Measurements from ENCODE around the gene CRYL1. TPM values are rescaled to one million over a fixed set of nuclear protein-coding genes. Genes with fewer than 3 reads are reported as not detected.

CRYL1 gene, protein sequence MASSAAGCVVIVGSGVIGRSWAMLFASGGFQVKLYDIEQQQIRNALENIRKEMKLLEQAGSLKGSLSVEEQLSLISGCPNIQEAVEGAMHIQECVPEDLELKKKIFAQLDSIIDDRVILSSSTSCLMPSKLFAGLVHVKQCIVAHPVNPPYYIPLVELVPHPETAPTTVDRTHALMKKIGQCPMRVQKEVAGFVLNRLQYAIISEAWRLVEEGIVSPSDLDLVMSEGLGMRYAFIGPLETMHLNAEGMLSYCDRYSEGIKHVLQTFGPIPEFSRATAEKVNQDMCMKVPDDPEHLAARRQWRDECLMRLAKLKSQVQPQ
- 30.5 and 54.5 TPM in 2 replicates for total RNA-seq

GRCh38 chr13:20525601-20526544 is at the start of gene CRYL1:
Gene CRYL1, minus strand, starts transcription at chr13:20525857. Its CDS starts 63 bp downstream, at chr13:20525794.

DNA sequence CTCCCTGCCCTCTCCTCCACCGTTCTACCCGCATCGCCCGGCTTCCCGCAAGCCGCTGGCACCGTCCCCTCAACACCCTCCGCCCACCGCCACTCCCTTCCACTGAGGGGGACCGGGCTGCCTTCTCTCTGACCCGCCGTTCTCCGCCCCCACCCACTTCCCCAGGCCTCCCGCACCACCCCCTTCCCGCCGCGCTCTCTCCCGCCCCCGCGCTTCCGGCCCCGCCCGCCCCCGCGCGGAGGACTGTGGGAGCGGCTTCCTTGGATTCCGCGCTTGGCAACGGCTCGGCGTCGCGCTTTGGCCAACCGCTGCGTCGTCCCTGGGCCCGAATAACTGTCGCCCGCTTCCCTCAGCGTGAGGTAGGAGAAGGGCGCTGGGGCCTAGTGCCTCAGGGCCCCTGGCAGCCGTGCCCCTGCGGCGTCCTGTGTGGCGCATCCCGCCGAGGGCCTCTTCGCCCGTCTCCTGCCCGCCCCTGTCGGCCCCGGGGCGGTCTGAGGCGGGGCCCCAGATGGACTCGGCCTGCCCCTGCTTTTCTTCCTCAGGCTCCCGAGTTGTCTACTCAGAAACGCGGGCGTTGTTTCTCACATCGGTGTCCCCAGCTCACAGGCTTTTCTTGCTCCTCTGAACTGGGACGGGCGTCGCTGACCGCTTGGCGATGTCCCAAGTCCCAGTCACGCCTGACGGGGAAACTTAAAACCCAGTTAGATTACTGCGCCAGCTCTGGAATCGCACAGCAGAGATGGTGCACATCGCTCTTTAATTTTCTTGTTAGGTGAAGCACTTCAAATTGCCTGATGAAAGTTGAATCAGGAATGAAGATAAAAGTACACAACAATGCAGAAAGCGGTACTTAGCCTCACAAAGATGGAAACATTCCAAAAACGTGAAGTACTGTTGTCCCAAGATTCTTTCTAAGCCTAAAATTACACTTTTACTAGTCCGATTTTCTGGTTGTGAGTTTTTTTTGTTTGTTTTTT is 41.5 kb upstream of the CRYL1 start, which contains the start of gene IFT88:
Gene IFT88, plus strand, starts transcription at position 260 of the 977 bp plus-strand sequence. CDS start 7,229 bp downstream, outside the sequence.

Small RNA genes lying within 50 kb of the gene (small RNA-seq; reads per million reads assigned to genes)
- not detected for gene MIR4499

Other genes with a start within 250 kb of the CRYL1 start
- 7.2 and 12.1 TPM in 2 replicates for gene IFT88, start 41.3 kb upstream of the CRYL1 start, total RNA-seq
- 6.2 and 7.8 TPM in 2 replicates for gene IL17D, start 177.8 kb upstream of the CRYL1 start, total RNA-seq
- 5.9 and 8.2 TPM in 2 replicates for gene EEF1AKMT1, start 248.1 kb upstream of the CRYL1 start, total RNA-seq